NT2/D1 (cell line): ENCODE measurements around the gene SRSF9.

ENCODE experiments used
- SUZ12 ChIP-seq: IDR thresholded peaks from 2 replicates; pipeline ENCODE4 v1.6.1; 2011; ENCODE audit not compliant: insufficient read length, insufficient read depth; ENCODE audit errors: extremely low read depth
- YY1 ChIP-seq: IDR thresholded peaks from 2 replicates; pipeline ENCODE4 v1.6.1; 2011; ENCODE audit not compliant: insufficient read length, insufficient read depth
- ZNF274 ChIP-seq: IDR thresholded peaks from 2 replicates; pipeline ENCODE4 v1.6.1; 2011; ENCODE audit warnings: mild to moderate bottlenecking, low read depth, low read length

- TF ChIP-seq ZNF274, result no peak
- TF ChIP-seq YY1, result no peak
- TF ChIP-seq SUZ12, result no peak
These were observed 45.9 kb upstream of the SRSF9 start for GRCh38 chr12:120515496-120515895.
